Brain microvascular endothelial cell (primary cell): ENCODE data around the gene RBM5.

Experiments used
- DNase-seq: peaks from one replicate; pipeline ENCODE4 v3.0.0-alpha.2; 2020
- H3K27ac ChIP-seq: fragments of 250-450 bp; sonication (Bioruptor Pico); 2 replicates; pipeline ENCODE4 v1.5.1; 2020; ENCODE audit warnings: mild to moderate bottlenecking, moderate library complexity
- H3K27me3 ChIP-seq: fragments of 250-450 bp; sonication (Bioruptor Pico); replicated peaks from 2 replicates; pipeline ENCODE4 v1.5.1; 2020; ENCODE audit warnings: mild to moderate bottlenecking
- H3K36me3 ChIP-seq: fragments of 250-450 bp; sonication (Bioruptor Pico); replicated peaks from 2 replicates; pipeline ENCODE4 v1.5.1; 2020; ENCODE audit warnings: mild to moderate bottlenecking
- H3K4me3 ChIP-seq: 2 replicates; pipeline ENCODE4 v1.5.1; 2011; ENCODE audit warnings: low read depth, mild to moderate bottlenecking, control low read depth, low read length, moderate library complexity
- CTCF ChIP-seq: IDR thresholded peaks from 2 replicates; pipeline ENCODE4 v1.5.1; 2011; ENCODE audit warnings: low read depth, mild to moderate bottlenecking, moderate library complexity, low read length, control low read depth, inconsistent platforms; ENCODE audit errors: missing control alignments
- in situ Hi-C: cut with HindIII; loops from 2 replicates; pipeline ENCODE4 v1.10.0; 2017; ENCODE audit warnings: low sequenced_read_pairs, low pct_ligation_motif_present

RBM5 gene

GRCh38 chr3:50125541-50126286 is 37.0 kb downstream of the RBM5 start:
- H3K36me3 ChIP-seq, result peaks cover 7% of the 10 kb centered on the region
- no peak overlapping the region for H3K4me3 ChIP-seq
- in situ Hi-C loops, result no loop called here
- no peak overlapping the region for H3K27ac ChIP-seq
- H3K27me3 ChIP-seq, result no peaks in the 10 kb centered on the region
- no peak for DNase-seq
- no peak for TF ChIP-seq CTCF

GRCh38 chr3:50126287-50127211 is 37.8 kb downstream of the RBM5 start:
- Histone ChIP-seq H3K27ac (no peak overlapping the region), H3K4me3 (no peak overlapping the region), H3K36me3 (no peaks in the 10 kb centered on the region), H3K27me3 (no peaks in the 10 kb centered on the region)
- TF ChIP-seq CTCF, result no peak
- no peak for DNase-seq
- in situ Hi-C loops, result no loop called here

GRCh38 chr3:50127251-50127691 is 38.6 kb downstream of the RBM5 start:
- no peak overlapping the region for H3K4me3 ChIP-seq
- no peak overlapping the region for H3K27ac ChIP-seq
- in situ Hi-C loops, result no loop called here
- no peaks in the 10 kb centered on the region for H3K36me3 ChIP-seq
- TF ChIP-seq CTCF, result no peak
- no peaks in the 10 kb centered on the region for H3K27me3 ChIP-seq
- no peak for DNase-seq

- no peaks in the 10 kb centered on the region for H3K36me3 ChIP-seq
- H3K27ac ChIP-seq, result no peak overlapping the region
- in situ Hi-C loops, result no loop called here
- DNase-seq, result no peak
- H3K27me3 ChIP-seq, result no peaks in the 10 kb centered on the region
- H3K4me3 ChIP-seq, result no peak overlapping the region
- TF ChIP-seq CTCF, result no peak
Observed at GRCh38 chr3:50128001-50128400, 39.3 kb downstream of the RBM5 start.

GRCh38 chr3:50130436-50130835 is 41.7 kb downstream of the RBM5 start:
- H3K27ac ChIP-seq, result no peak overlapping the region
- TF ChIP-seq CTCF, result no peak
- in situ Hi-C loops, result no loop called here
- H3K4me3 ChIP-seq, result no peak overlapping the region
- DNase-seq, result no peak
- H3K36me3 ChIP-seq, result no peaks in the 10 kb centered on the region
- no peaks in the 10 kb centered on the region for H3K27me3 ChIP-seq
